IMR-90 (cell line): ENCODE measurements around the gene SPTLC2. TPM values are rescaled to one million over a fixed set of nuclear protein-coding genes. Genes with fewer than 3 reads are reported as not detected.
A peak's percentile ranks its signal among the peaks of the same experiment; 100 is the strongest.

Experiments used
- ATAC-seq: fragments of 200-7000 bp; cut with Tn5 transposase; 2 replicates; pipeline ENCODE4 v1.9.1; 2020; ENCODE audit warnings: low read depth, mild to moderate bottlenecking, moderate library complexity
- BruUV-seq: library from RNA; stranded (reverse); fragments of 400-500 nt; replicated peaks from 2 replicates; lab custom pipeline; 2021; lab: Mats Ljungman, UMichigan
- CTCF ChIA-PET: fragments of 300-600 bp; formaldehyde crosslinking; extraction: SDS; loops from one replicate; lab custom pipeline; 2021; ENCODE audit warnings: antibody characterized with exemption; lab: Yijun Ruan, JAX
- POLR2A ChIA-PET: fragments of 300-600 bp; sonication (Branson Sonifier 250); formaldehyde crosslinking; loops from one replicate; lab custom pipeline; 2022; ENCODE audit warnings: antibody characterized with exemption; ENCODE audit not compliant: unreplicated experiment; lab: Charles Lee
- DNase-seq: peaks from one replicate; pipeline ENCODE4 v3.0.0; 2013
- H2AFZ ChIP-seq: replicated peaks from 2 replicates; pipeline ENCODE3; 2013; ENCODE audit warnings: low read length, mild to moderate bottlenecking; ENCODE audit not compliant: poor library complexity
- H2AK5ac ChIP-seq: 2 replicates; pipeline ENCODE4 v1.6.1; 2013; ENCODE audit warnings: low read depth, low read length, inconsistent platforms
- H2AK9ac ChIP-seq: replicated peaks from 2 replicates; pipeline ENCODE3; 2013; ENCODE audit warnings: mild to moderate bottlenecking, low read depth, low read length, moderate library complexity; ENCODE audit not compliant: poor library complexity
- H2BK120ac ChIP-seq: 2 replicates; pipeline ENCODE4 v1.6.1; 2013; ENCODE audit warnings: low read depth, low read length, inconsistent platforms
- H2BK15ac ChIP-seq: 3 replicates; pipeline ENCODE4 v1.6.1; 2013; ENCODE audit warnings: low read depth, low read length, inconsistent platforms
- H2BK20ac ChIP-seq: 2 replicates; pipeline ENCODE4 v1.6.1; 2013; ENCODE audit warnings: low read depth, mild to moderate bottlenecking, inconsistent platforms, low read length, moderate library complexity
- H2BK5ac ChIP-seq: 2 replicates; pipeline ENCODE4 v1.6.1; 2013; ENCODE audit warnings: mild to moderate bottlenecking, low read depth, low read length, inconsistent platforms; ENCODE audit not compliant: poor library complexity, severe bottlenecking
- H3K14ac ChIP-seq: replicated peaks from 2 replicates; pipeline ENCODE4 v1.6.1; 2013; ENCODE audit warnings: low read depth, low read length, inconsistent platforms
- H3K18ac ChIP-seq: 2 replicates; pipeline ENCODE4 v1.6.1; 2013; ENCODE audit warnings: low read depth, low read length, control low read depth
- H3K23ac ChIP-seq: 2 replicates; pipeline ENCODE4 v1.6.1; 2013; ENCODE audit warnings: low read depth, low read length, inconsistent platforms
- H3K27ac ChIP-seq: 2 replicates; pipeline ENCODE4 v1.5.1; 2013; ENCODE audit warnings: mild to moderate bottlenecking, control low read depth, low read length; ENCODE audit not compliant: insufficient read depth
- H3K27me3 ChIP-seq: 2 replicates; pipeline ENCODE4 v1.6.1; 2013; ENCODE audit warnings: low read length; ENCODE audit not compliant: control insufficient read depth, insufficient read depth
- H3K36me3 ChIP-seq: 2 replicates; pipeline ENCODE4 v1.6.1; 2013; ENCODE audit warnings: low read length, mixed read lengths; ENCODE audit not compliant: control insufficient read depth, insufficient read depth
- H3K4ac ChIP-seq: 2 replicates; pipeline ENCODE4 v1.6.1; 2013; ENCODE audit warnings: low read depth, low read length, inconsistent platforms
- H3K4me1 ChIP-seq: 2 replicates; pipeline ENCODE4 v1.6.1; 2013; ENCODE audit warnings: low read length, mixed read lengths; ENCODE audit not compliant: control insufficient read depth, insufficient read depth
- H3K4me2 ChIP-seq: 2 replicates; pipeline ENCODE4 v1.6.1; 2013; ENCODE audit warnings: low read depth, mild to moderate bottlenecking, control low read depth, low read length, moderate library complexity
- H3K4me3 ChIP-seq: 2 replicates; pipeline ENCODE4 v1.5.1; 2013; ENCODE audit warnings: low read depth, mild to moderate bottlenecking, control low read depth, low read length, moderate library complexity; ENCODE audit not compliant: insufficient read depth
- H3K56ac ChIP-seq: 2 replicates; pipeline ENCODE4 v1.6.1; 2013; ENCODE audit warnings: low read length, inconsistent platforms; ENCODE audit not compliant: insufficient read depth; ENCODE audit errors: extremely low read depth
- H3K79me1 ChIP-seq, 2 experiments: 2 replicates each; pipeline ENCODE4 v1.6.1; 2013; ENCODE audit warnings: low read length in 2 of 2, inconsistent platforms in 1 of 2, low read depth in 1 of 2
- H3K9ac ChIP-seq: 2 replicates; pipeline ENCODE4 v1.6.1; 2013; ENCODE audit warnings: low read depth, low read length, control low read depth
- H3K9me1 ChIP-seq: 2 replicates; pipeline ENCODE4 v1.6.1; 2013; ENCODE audit warnings: low read length, inconsistent platforms; ENCODE audit not compliant: insufficient read depth
- H3K9me3 ChIP-seq: 2 replicates; pipeline ENCODE4 v1.6.1; 2013; ENCODE audit warnings: low read length; ENCODE audit not compliant: control insufficient read depth, insufficient read depth
- H4K20me1 ChIP-seq: 2 replicates; pipeline ENCODE4 v1.6.1; 2013; ENCODE audit warnings: low read length, inconsistent platforms; ENCODE audit not compliant: insufficient read depth
- H4K5ac ChIP-seq: 2 replicates; pipeline ENCODE4 v1.6.1; 2013; ENCODE audit warnings: mild to moderate bottlenecking, low read depth, low read length, control low read depth
- H4K8ac ChIP-seq, 2 experiments: 2 replicates each; pipeline ENCODE4 v1.6.1; 2013; ENCODE audit warnings: low read depth in 2 of 2, low read length in 2 of 2, control low read depth in 1 of 2, inconsistent platforms in 1 of 2
- H4K91ac ChIP-seq: 2 replicates; pipeline ENCODE4 v1.6.1; 2013; ENCODE audit warnings: low read depth, low read length, inconsistent platforms; ENCODE audit not compliant: insufficient read depth
- CHD1 ChIP-seq: IDR thresholded peaks from 2 replicates; pipeline ENCODE4 v1.6.1; 2012; ENCODE audit warnings: low read depth, low read length, improper control_type of control experiment
- MXI1 ChIP-seq: IDR thresholded peaks from 2 replicates; pipeline ENCODE4 v1.6.1; 2012; ENCODE audit warnings: low read depth, mild to moderate bottlenecking, low read length, moderate library complexity, borderline replicate concordance
- WGBS, 2 experiments: methylation state at CpG; one replicate each; pipeline versions ENCODE4 v1.1.5 to v1.1.7; 2013; ENCODE audit warnings: missing lambda C conversion rate in 2 of 2; ENCODE audit not compliant: insufficient read length in 1 of 2; ENCODE audit errors: extremely low coverage in 2 of 2; 5-methylcytosine and 5-hydroxymethylcytosine counted together
- dilution Hi-C: fragments of 300-500 bp; cut with HindIII; formaldehyde crosslinking; loops from one replicate; pipeline ENCODE4 v1.14.3; 2018; ENCODE audit warnings: low sequenced_read_pairs; ENCODE audit not compliant: unreplicated experiment
- in situ Hi-C: fragments of 300-500 bp; cut with MboI; formaldehyde crosslinking; loops from 3 replicates; pipeline ENCODE4 v1.14.3; 2019; ENCODE audit warnings: low sequenced_read_pairs, inconsistent platforms, mixed read lengths
- intact Hi-C: fragments of 100-400 bp; cut with micrococcal nuclease; formaldehyde crosslinking; loops from 2 replicates; pipeline ENCODE4 v1.10.0; 2022
- polyA plus RNA-seq, 3 experiments: library from polyadenylated mRNA; depleted of rRNA; stranded (reverse); fragments of >200 nt; gene quantifications; 2 replicates each; pipeline ENCODE4 v1.2.3, GENCODE V29; 2012; ENCODE audit warnings: low replicate concordance in 1 of 3
- total RNA-seq: library from RNA; depleted of rRNA; stranded (reverse); fragments of >200 nt; gene quantifications from 2 replicates; pipeline ENCODE4 v1.2.3, GENCODE V29; 2012

SPTLC2 gene
- total and polyA plus RNA-seq, 2 of the 4 experiments (the other 2 are of a cell fraction): 22.6 to 68.3 TPM

GRCh38 chr14:77542421-77543239 is 73.8 kb downstream of the SPTLC2 start:
- DNase-seq (no peak), ATAC-seq (peak; percentile 45)
- H3K9me3 ChIP-seq: no peaks in the 10 kb centered on the region
- no peak overlapping the region for H4K91ac ChIP-seq
- peaks cover 16% of the 10 kb centered on the region for H3K36me3 ChIP-seq
- no peak overlapping the region for H2BK15ac ChIP-seq
- H3K9ac ChIP-seq: no peak overlapping the region
- CTCF ChIA-PET: interaction anchor here (1.0 kb wide), 2 partner anchors 23 to 83 kb away, joined by 3 read pairs; no protein-coding TSS in a partner anchor
- POLR2A ChIA-PET: no interaction called here
- H3K27me3 ChIP-seq: no peaks in the 10 kb centered on the region
- H2AFZ ChIP-seq: no peak overlapping the region
- H3K23ac ChIP-seq: peak overlapping the region; percentile 24; the same call in 1 of the 2 replicates
- H3K56ac ChIP-seq: 0 out of 2 replicates have a peak overlapping the region, but pooled peaks have one; percentile 11
- H3K4ac ChIP-seq: 0 out of 2 replicates have a peak overlapping the region, but pooled peaks have one; percentile 9
- H2BK5ac ChIP-seq: no peak overlapping the region
- H3K4me2 ChIP-seq: no peak overlapping the region
- TF ChIP-seq CHD1 (no peak), MXI1 (no peak)
- H2AK5ac ChIP-seq: no peak overlapping the region
- no peak overlapping the region for H3K18ac ChIP-seq
- H2AK9ac ChIP-seq: no peak overlapping the region
- in situ Hi-C loops (loop anchor here (10.0 kb wide), 1 partner anchor 248 kb away; no protein-coding TSS in a partner anchor), intact Hi-C loops (no loop called here), dilution Hi-C loops (no loop called here)
- H3K27ac ChIP-seq: no peak overlapping the region
- H4K5ac ChIP-seq: no peak overlapping the region
- no TSS peak for BruUV-seq
- WGBS, 2 experiments: 56% methylated on average over 7 of the region's 11 CpGs; no CpG with 5 or more reads in 1 of the 2 experiments
- H3K4me3 ChIP-seq: no peak overlapping the region
- H3K9me1 ChIP-seq: no peaks in the 10 kb centered on the region
- no peak overlapping the region for H2BK20ac ChIP-seq
- H4K20me1 ChIP-seq: no peaks in the 10 kb centered on the region
- peaks cover 8% of the 10 kb centered on the region; the same call in 1 of the 2 replicates for H3K4me1 ChIP-seq
- H2BK120ac ChIP-seq: no peak overlapping the region; the same call in 1 of the 2 replicates
- no peak overlapping the region for H3K14ac ChIP-seq
- no peak overlapping the region for H4K8ac ChIP-seq
- peaks cover 17 to 35% of the 10 kb centered on the region in 2 experiments for H3K79me1 ChIP-seq
